HEK293T (cell line): ENCODE measurements around the gene GCNT2.

ENCODE experiments used
- ELF4 ChIP-seq: fragments of 450-650 bp; IDR thresholded peaks from 2 replicates; pipeline ENCODE4 v1.6.1; 2017; ENCODE audit warnings: antibody characterized with exemption
- FOXK2 ChIP-seq: fragments of 450-650 bp; IDR thresholded peaks from 2 replicates; pipeline ENCODE4 v1.6.1; 2016; ENCODE audit warnings: mild to moderate bottlenecking
- FOXM1 ChIP-seq: fragments of 450-650 bp; IDR thresholded peaks from 2 replicates; pipeline ENCODE4 v1.6.1; 2017; ENCODE audit warnings: mild to moderate bottlenecking, borderline replicate concordance
- NFRKB ChIP-seq: fragments of 450-650 bp; IDR thresholded peaks from 2 replicates; pipeline ENCODE4 v1.6.1; 2016; ENCODE audit warnings: mild to moderate bottlenecking, moderate library complexity
- SP1 ChIP-seq: fragments of 450-650 bp; IDR thresholded peaks from 2 replicates; pipeline ENCODE4 v1.6.1; 2017
- TARDBP ChIP-seq: fragments of 450-650 bp; IDR thresholded peaks from 2 replicates; pipeline ENCODE4 v1.6.1; 2016
- ZNF384 ChIP-seq: fragments of 450-650 bp; IDR thresholded peaks from 2 replicates; pipeline ENCODE4 v1.6.1; 2016

- no peak for TF ChIP-seq FOXK2
- TF ChIP-seq TARDBP, result no peak
- no peak for TF ChIP-seq SP1
- TF ChIP-seq ELF4, result no peak
- no peak for TF ChIP-seq ZNF384
- no peak for TF ChIP-seq NFRKB
- TF ChIP-seq FOXM1, result no peak
Observed at GRCh38 chr6:10598084-10598960, 77.2 kb downstream of the GCNT2 start.
